GM10248 (cell line): Measurements from ENCODE around the gene CCDC3.

ENCODE experiments used
- CTCF ChIA-PET: fragments of 300-600 bp; sonication (Branson Sonifier 250); formaldehyde crosslinking; extraction: SDS; loops from one replicate; lab custom pipeline; 2021; ENCODE audit warnings: antibody characterized with exemption; lab: Yijun Ruan, JAX
- POLR2A ChIA-PET: fragments of 350-650 bp; sonication (Branson Sonifier 250); formaldehyde crosslinking; extraction: SDS; loops from one replicate; lab custom pipeline; 2020; ENCODE audit warnings: antibody characterized with exemption; lab: Yijun Ruan, JAX
- DNase-seq: peaks from one replicate; pipeline ENCODE4 v3.0.0; 2012; ENCODE audit errors: extremely low spot score
- CTCF ChIP-seq: IDR thresholded peaks from 2 replicates; pipeline ENCODE4 v1.5.1; 2012; ENCODE audit warnings: mild to moderate bottlenecking, low read depth; ENCODE audit errors: extremely low read depth, missing control alignments, control extremely low read depth

Gene CCDC3

DNA sequence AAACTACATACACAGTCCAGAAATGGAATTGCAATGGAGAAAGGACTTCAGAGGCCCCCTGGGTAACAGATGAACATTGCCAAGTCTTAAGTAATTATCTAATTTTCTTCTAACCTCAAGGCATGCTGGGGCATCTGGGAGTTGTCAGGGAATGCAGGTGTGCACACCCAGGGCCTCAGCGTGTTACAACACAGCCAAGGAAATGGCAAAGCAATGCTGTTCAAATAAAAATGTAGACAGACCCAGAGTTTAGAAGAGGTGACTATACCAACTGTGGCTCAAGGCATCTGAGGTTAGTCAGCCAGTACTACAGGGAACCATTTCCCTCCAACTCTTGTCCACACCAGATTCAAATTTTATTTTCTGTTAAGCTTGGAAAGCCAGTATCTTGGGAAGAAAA, 73.6 kb downstream of the CCDC3 start:
- DNase-seq, result no peak
- CTCF ChIA-PET, result no interaction called here
- TF ChIP-seq CTCF, result no peak
- POLR2A ChIA-PET, result no interaction called here

- CTCF ChIA-PET, result interaction anchor here (1.2 kb wide), 1 partner anchor 25 kb away, joined by 3 read pairs; no protein-coding TSS in a partner anchor
- POLR2A ChIA-PET, result no interaction called here
- no peak for TF ChIP-seq CTCF
- no peak for DNase-seq
Observed at GRCh38 chr10:12925845-12926244, 75.7 kb downstream of the CCDC3 start.

GRCh38 chr10:12924911-12925310, 76.6 kb downstream of the CCDC3 start:
- no peak for TF ChIP-seq CTCF
- no peak for DNase-seq
- ChIA-PET CTCF (interaction anchor here (1.2 kb wide), 1 partner anchor 20 kb away, joined by 3 read pairs; no protein-coding TSS in a partner anchor), POLR2A (no interaction called here)

DNA sequence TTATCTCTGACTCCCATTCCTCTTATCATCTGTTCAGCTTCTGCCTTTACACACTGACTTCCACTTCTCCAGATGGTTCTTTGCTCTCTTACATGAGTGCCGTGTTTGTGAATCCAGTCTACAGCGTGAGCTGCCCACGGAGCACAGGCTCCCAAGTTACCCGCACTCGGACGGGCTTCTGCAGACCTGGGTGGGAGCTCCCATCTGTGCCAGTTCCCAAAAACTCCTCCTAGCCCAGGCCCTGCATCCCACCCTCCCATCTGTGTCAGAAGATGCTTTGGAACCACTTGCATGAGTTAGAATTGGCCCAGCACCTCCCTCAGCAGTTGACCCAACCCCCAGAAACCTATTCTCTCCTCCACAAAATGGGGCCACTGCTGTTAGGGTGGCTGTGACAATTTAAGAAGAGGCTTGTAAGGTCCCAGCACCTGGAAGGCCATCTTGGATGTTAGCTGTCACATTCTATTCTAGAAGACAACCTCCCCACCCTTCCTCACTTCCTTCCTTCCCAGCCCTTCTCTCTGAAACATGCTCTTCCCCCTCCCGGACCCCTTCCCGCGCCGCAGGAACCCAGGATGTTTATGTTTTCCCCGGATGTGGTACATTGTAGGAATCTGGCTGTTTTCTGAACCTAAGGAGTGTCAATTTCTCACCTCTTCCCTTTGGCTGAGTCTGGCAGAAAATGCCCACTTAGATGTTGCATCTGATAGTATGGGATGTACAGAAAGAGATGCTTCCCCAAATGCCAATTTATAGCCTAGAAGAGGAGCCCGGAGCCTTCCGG, 79.2 kb downstream of the CCDC3 start:
- POLR2A ChIA-PET, result no interaction called here
- CTCF ChIA-PET, result interaction anchor here (1.4 kb wide), 1 partner anchor 20 kb away, joined by 3 read pairs; no protein-coding TSS in a partner anchor
- no peak for DNase-seq
- no peak for TF ChIP-seq CTCF

DNA sequence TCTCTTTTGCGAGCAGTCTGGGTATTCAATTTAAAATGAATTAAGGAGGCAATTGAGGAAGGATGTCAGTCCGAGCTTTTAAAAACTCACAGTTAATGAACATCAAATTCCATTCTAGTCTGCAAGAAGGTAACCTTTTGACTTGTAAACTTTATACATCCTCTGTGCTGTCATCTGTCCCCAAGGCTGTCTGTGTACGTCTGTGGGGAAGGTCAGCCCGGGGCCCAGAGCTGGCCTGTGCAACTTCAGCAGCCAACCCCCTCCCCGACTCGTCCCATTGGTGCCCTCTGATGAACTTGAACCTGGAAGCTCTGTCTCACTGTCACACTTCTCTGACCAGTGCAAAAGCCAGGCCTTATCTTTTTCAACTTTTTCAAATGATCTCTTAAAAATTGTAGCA, 80.3 kb downstream of the CCDC3 start:
- no peak for DNase-seq
- ChIA-PET POLR2A (no interaction called here), CTCF (no interaction called here)
- TF ChIP-seq CTCF, result no peak

GRCh38 chr10:12919574-12919973, 81.9 kb downstream of the CCDC3 start:
- DNase-seq, result no peak
- ChIA-PET POLR2A (no interaction called here), CTCF (interaction anchor here (1.0 to 1.3 kb wide), 3 partner anchors 10 to 17 kb away, joined by 3 to 5 read pairs (median 4); no protein-coding TSS in a partner anchor)
- no peak for TF ChIP-seq CTCF
